AG10803 (cell line): ENCODE results near the gene CD34.

Source experiments
- DNase-seq: peaks from one replicate; pipeline ENCODE4 v3.0.0; 2010; ENCODE audit warnings: low read depth
- H3K4me3 ChIP-seq: 2 replicates; pipeline ENCODE4 v1.5.1; 2011; ENCODE audit warnings: mild to moderate bottlenecking, low read length, control low read depth
- CTCF ChIP-seq: conservative IDR thresholded peaks from 2 replicates; pipeline ENCODE4 v1.5.1; 2011; ENCODE audit warnings: mild to moderate bottlenecking, low read length, control low read depth, inconsistent platforms

The CD34 gene

GRCh38 chr1:207910591-207911354 lies at the start of gene CD34:
Gene CD34, minus strand, starts transcription at chr1:207911125. Its CDS starts 45 bp downstream, at chr1:207911080.
- peak within 1 kb of the TSS; percentile 50 for H3K4me3 ChIP-seq
- DNase-seq = no peak
- TF ChIP-seq CTCF = no peak

GRCh38 chr1:207960346-207960745 lies 49.4 kb upstream of the CD34 start:
- no peak overlapping the region for H3K4me3 ChIP-seq
- no peak for TF ChIP-seq CTCF
- no peak for DNase-seq

GRCh38 chr1:207959910-207960309 lies 49.0 kb upstream of the CD34 start:
- no peak for DNase-seq
- no peak overlapping the region for H3K4me3 ChIP-seq
- no peak for TF ChIP-seq CTCF

GRCh38 chr1:207959141-207959825 lies 48.4 kb upstream of the CD34 start:
- peak overlapping the region; percentile 50 for H3K4me3 ChIP-seq
- DNase-seq = peak; percentile 55
- no peak for TF ChIP-seq CTCF

- H3K4me3 ChIP-seq = peak overlapping the region; percentile 50
- DNase-seq = no peak
- no peak for TF ChIP-seq CTCF
These were observed 47.6 kb upstream of the CD34 start for GRCh38 chr1:207958376-207959139.

- TF ChIP-seq CTCF = no peak
- DNase-seq = no peak
- no peak overlapping the region for H3K4me3 ChIP-seq
These were observed 46.1 kb upstream of the CD34 start for GRCh38 chr1:207956986-207957385.
